ENCODE data around the gene LRP8.
"Not testable (repeated sequence)": the region's sequence is repeated elsewhere in the genome, so short reads cannot be mapped to it uniquely, and the experiment has no call there.

Gene LRP8

GRCh38 chr1:53206083-53206685, 121.7 kb downstream of the LRP8 start:
- DNase-seq: peak; percentile 11

GRCh38 chr1:53205496-53205895, 122.4 kb downstream of the LRP8 start:
- DNase-seq: not testable (repeated sequence)

GRCh38 chr1:53203466-53203865, 124.4 kb downstream of the LRP8 start:
- DNase-seq: no peak

GRCh38 chr1:53198241-53198651, 129.6 kb downstream of the LRP8 start:
- no peak for DNase-seq

GRCh38 chr1:53197291-53198200, 130.3 kb downstream of the LRP8 start:
- no peak for DNase-seq

- DNase-seq: peak; percentile 97
Measured at GRCh38 chr1:53196485-53197290, 131.2 kb downstream of the LRP8 start, which contains the start of gene CPT2. Gene CPT2 (plus strand): TSS chr1:53196824. CDS start chr1:53196944, 120 bp downstream.

GRCh38 chr1:53196017-53196484, 131.8 kb downstream of the LRP8 start:
- no peak for DNase-seq

GRCh38 chr1:53195246-53196016, 132.4 kb downstream of the LRP8 start:
- DNase-seq: no peak

Data from activated CD4-positive, alpha-beta T cell treated with anti-CD3 and anti-CD28 coated beads, Interleukin-10, Interleukin-2, amounts not matched to agents 100 ng/mL and 50 ng/mL, durations not matched to agents 16 hours and 8 hours (primary cell).